ENCODE results near the gene EPB41L2.
"Not testable (repeated sequence)": the region's sequence is repeated elsewhere in the genome, so short reads cannot be mapped to it uniquely, and the experiment has no call there.

The EPB41L2 gene

DNA sequence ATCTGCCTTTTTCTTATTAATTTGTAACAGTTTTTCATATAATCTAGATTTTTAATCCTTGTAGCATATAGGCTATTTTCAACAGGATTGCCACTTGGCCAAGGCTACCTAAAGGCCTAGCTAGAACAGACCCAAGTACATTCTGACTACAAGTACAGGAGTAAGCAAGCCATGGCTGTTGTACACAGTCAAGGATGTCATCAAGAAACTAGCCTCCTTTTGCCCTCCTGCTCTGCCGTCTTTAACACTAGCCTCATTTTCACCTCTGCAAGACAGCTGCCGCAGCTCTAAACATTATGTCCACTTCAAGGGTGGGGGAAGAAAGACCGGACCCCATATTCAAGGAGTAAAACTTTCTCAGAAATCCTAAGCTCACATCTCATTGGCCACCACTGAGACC, 45.1 kb downstream of the EPB41L2 start:
- Histone ChIP-seq H3K36me3 (peaks cover 0 to 17% (median 7%) of the 10 kb centered on the region in 11 experiments; a peak in 12 of 22 replicates), H3K4me3 (no peak overlapping the region), H3K4me1 (peaks cover 0 to 5% (median 0%) of the 10 kb centered on the region in 10 experiments; a peak in 1 of 20 replicates), H3K9ac (no peak overlapping the region), H3K9me3 (replicated peaks in 1 of 11) (peaks cover 6 to 14% (median 9%) of the 10 kb centered on the region in 11 experiments; a peak in 17 of 22 replicates), H3K27me3 (no peaks in the 10 kb centered on the region), H3K27ac (no peak overlapping the region), H4K20me1 (peaks cover 0 to 33% (median 0%) of the 10 kb centered on the region in 11 experiments; a peak in 6 of 22 replicates), H3K4me2 (no peak overlapping the region)
- no peak for TF ChIP-seq Cebpa-rat (IDR thresholded peaks at IDR 0.05)

DNA sequence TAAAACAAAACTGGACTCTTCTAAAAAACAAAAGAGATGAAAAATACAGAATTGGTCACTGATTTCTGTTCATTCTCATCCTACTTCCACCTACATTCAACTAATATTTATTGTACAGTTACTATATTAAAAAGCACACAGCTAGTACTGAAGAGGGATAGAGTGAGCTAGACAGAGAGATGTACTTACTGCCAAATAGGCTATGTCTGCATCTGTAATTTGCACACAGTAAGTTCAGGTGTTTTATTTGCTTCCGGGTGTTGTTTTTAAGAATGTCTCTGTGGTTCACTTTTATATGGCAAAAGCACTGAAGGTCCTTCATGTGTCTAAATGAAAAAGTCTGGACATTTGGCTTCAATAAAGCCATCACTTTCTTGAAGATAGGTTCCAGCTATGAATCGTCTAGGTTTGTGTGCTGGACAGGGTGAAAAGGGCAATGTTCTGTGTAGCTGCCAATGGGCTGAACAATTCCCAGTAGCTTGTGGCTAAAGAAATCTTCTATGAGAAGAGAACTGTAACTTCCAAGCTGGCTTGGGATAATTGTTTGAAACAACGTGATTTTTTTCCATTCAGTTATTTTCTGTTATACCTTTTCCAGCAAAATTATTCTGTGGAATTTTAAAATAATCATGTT, 47.3 kb downstream of the EPB41L2 start:
- TF ChIP-seq Cebpa-rat (IDR thresholded peaks at IDR 0.05), result no peak
- Histone ChIP-seq H3K4me1 (peaks cover 0 to 5% (median 0%) of the 10 kb centered on the region in 10 experiments; a peak in 1 of 20 replicates), H3K27me3 (no peaks in the 10 kb centered on the region), H3K9me3 (replicated peaks in 1 of 11) (peaks cover 8 to 22% (median 18%) of the 10 kb centered on the region in 11 experiments; a peak in 21 of 22 replicates), H3K4me2 (no peak overlapping the region), H3K9ac (no peak overlapping the region), H3K4me3 (no peak overlapping the region), H3K27ac (no peak overlapping the region), H3K36me3 (peaks cover 0 to 16% (median 5%) of the 10 kb centered on the region in 11 experiments; a peak in 8 of 22 replicates), H4K20me1 (peaks cover 0 to 39% (median 0%) of the 10 kb centered on the region in 11 experiments; a peak in 6 of 22 replicates)

DNA sequence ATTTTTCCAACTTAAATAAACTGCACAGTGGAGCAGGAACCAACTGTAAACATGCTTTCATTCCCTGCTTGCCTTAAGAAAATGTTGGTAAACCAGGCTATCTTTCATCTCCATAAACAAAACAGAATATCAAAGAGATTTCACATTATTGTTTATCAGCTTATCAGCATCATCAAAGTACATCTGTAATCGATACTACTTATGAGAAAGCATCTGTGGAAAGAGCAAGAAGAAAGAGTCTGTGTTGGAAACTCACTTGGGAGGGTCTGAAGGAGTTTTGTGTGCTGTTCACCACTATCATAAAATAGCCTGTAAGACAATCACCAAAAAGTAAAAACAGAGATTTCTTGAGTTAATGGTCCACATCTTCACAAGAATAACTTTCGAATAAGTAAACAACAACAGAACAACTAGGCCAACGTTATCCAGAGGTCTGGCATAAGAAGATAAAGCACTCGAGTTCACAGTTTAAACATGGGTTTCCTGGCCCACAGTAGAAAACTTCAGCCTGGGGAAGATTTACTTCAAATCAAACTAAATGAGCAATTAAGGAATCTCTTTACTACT, 47.9 kb downstream of the EPB41L2 start:
- Histone ChIP-seq H3K9ac (no peak overlapping the region), H3K4me2 (no peak overlapping the region), H3K4me1 (peaks cover 0 to 5% (median 0%) of the 10 kb centered on the region in 10 experiments; a peak in 1 of 20 replicates), H4K20me1 (peaks cover 0 to 35% (median 0%) of the 10 kb centered on the region in 11 experiments; a peak in 6 of 22 replicates), H3K36me3 (peaks cover 0 to 20% (median 9%) of the 10 kb centered on the region in 11 experiments; a peak in 11 of 22 replicates), H3K27ac (no peak overlapping the region), H3K4me3 (no peak overlapping the region), H3K9me3 (replicated peaks in 1 of 11) (peaks cover 14 to 28% (median 24%) of the 10 kb centered on the region in 11 experiments), H3K27me3 (no peaks in the 10 kb centered on the region)
- no peak for TF ChIP-seq Cebpa-rat (IDR thresholded peaks at IDR 0.05)

DNA sequence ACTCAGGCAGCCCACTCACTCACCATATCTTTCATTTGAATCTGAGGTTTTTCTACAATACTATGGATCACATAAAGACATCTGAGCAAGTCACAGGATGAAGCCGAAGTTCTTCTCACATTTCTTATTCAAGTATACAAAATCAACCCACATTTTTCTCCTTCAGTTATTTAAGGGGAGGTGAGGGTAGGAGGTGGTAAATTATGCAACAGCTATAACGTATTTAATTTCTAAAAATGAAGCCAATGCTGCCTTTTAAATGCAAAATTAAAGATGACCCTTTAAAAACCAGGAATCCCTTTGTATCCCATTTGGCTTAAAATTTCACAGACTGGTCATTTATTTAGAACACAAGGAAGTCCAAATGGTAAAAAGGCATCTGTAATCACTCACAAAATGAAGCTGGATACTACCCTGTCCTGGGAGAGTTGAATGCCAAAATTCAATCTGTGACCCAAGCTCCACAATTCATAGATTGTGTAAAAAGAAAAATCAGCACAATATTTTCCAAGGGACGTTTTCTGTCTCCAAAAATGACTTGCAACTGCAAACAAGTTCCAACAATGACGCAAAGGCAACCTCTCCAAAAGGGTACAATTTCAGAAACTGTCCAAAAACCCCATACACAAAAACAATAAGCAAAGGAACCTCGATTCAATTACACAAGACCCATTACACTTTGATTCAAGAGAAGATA, 48.8 kb downstream of the EPB41L2 start:
- peaks cover 23 to 37% (median 33%) of the 10 kb centered on the region in 11 experiments for H3K9me3 ChIP-seq (replicated peaks in 1 of 11)
- no peaks in the 10 kb centered on the region for H3K27me3 ChIP-seq
- H3K36me3 ChIP-seq, result peaks cover under 1 to 28% (median 13%) of the 10 kb centered on the region in 11 experiments; a peak in 17 of 22 replicates
- H3K9ac ChIP-seq, result no peak overlapping the region
- no peak for TF ChIP-seq Cebpa-rat (IDR thresholded peaks at IDR 0.05)
- peaks cover 0 to 35% (median 0%) of the 10 kb centered on the region in 11 experiments; a peak in 6 of 22 replicates for H4K20me1 ChIP-seq
- no peak overlapping the region for H3K4me3 ChIP-seq
- H3K4me2 ChIP-seq, result no peak overlapping the region
- no peak overlapping the region for H3K27ac ChIP-seq
- H3K4me1 ChIP-seq, result peaks cover 0 to 5% (median 0%) of the 10 kb centered on the region in 10 experiments; a peak in 1 of 20 replicates

DNA sequence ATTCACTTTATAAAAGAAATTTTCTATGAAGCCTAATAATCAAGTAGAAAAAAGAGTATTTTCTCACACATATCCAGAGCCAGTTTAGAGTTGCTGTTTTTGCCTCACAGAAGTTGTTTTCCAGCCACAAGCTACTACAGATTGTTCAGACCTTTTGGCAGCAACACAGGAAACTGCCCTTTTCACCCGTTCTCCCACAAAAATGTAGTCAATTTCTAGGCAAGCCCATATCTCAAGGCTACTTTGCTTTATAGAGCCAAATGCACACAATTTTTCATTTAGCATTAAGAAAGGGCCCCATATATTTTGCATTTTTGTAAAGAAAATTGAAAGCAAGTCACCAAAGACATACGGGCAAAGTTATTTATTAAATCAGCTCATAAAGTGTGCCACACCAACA, 49.5 kb downstream of the EPB41L2 start:
- Histone ChIP-seq H3K27ac (no peak overlapping the region), H3K36me3 (peaks cover 5 to 35% (median 21%) of the 10 kb centered on the region in 11 experiments; a peak in 21 of 22 replicates), H3K4me2 (0 out of 22 replicates have a peak overlapping the region, but pooled peaks of 1 of the 11 experiments have one; percentile 10)

DNA sequence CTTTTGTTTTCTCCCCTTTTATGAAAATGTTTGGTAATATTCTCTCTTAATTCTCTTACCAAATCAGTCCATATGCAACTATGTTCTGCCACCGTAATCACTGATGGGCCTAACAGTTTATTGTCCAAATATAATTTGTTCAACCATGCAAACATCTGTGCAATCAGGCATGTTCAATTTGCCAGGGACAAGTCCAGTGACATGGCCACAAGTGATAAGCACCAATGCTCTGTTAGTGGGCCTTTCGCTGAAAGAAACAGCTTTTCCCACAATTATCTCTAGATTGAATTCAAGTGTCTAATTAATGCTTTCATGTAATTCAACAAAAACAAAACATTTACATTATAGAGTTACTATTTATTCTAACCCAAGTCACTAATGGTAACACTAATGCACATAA, 53.3 kb downstream of the EPB41L2 start:
- Histone ChIP-seq H3K9ac (no peak overlapping the region), H3K27me3 (no peaks in the 10 kb centered on the region), H3K4me2 (no peak overlapping the region), H3K9me3 (replicated peaks in 1 of 11) (peaks cover 51 to 65% (median 61%) of the 10 kb centered on the region in 11 experiments), H3K36me3 (peaks cover 18 to 54% (median 38%) of the 10 kb centered on the region in 11 experiments), H3K4me3 (no peak overlapping the region), H3K4me1 (peaks cover 0 to 12% (median 7%) of the 10 kb centered on the region in 10 experiments; a peak in 13 of 20 replicates), H3K27ac (no peak overlapping the region), H4K20me1 (peaks cover 0 to 25% (median 0%) of the 10 kb centered on the region in 11 experiments; a peak in 2 of 22 replicates)
- TF ChIP-seq Cebpa-rat (IDR thresholded peaks at IDR 0.05), result no peak

More for the DNA sequence above, 49.5 kb downstream of the EPB41L2 start:
- Histone ChIP-seq H3K4me3 (no peak overlapping the region), H4K20me1 (peaks cover 0 to 35% (median 0%) of the 10 kb centered on the region in 11 experiments; a peak in 6 of 22 replicates), H3K4me1 (peaks cover 0 to 5% (median 0%) of the 10 kb centered on the region in 10 experiments; a peak in 1 of 20 replicates), H3K9me3 (replicated peaks in 1 of 11) (peaks cover 31 to 44% (median 41%) of the 10 kb centered on the region in 11 experiments), H3K9ac (no peak overlapping the region), H3K27me3 (no peaks in the 10 kb centered on the region)
- no peak for TF ChIP-seq Cebpa-rat (IDR thresholded peaks at IDR 0.05)

DNA sequence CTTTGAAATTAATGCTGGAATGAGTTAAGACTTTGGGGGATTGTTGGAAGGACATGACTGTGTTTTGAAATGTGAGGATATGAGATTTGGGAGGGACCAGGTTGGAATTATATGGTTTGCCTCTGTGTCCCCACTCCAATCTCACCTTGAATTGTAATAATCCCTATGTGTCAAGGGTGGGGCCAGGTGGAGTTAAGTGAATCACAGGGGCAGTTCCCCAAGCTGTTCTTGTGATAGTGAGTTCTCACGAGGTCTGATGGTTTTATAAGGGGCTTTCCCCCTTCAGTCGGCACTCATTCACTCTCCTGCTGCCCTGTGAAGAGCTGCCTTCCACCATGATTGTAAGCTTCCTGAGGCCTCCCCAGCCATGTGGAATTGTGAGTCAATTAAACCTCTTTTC, 54.1 kb downstream of the EPB41L2 start:
- peaks cover 18 to 54% (median 38%) of the 10 kb centered on the region in 11 experiments for H3K36me3 ChIP-seq
- not testable (repeated sequence) for H3K27me3 ChIP-seq, H3K27ac ChIP-seq, H3K9ac ChIP-seq, H3K4me2 ChIP-seq
- peaks cover 0 to 28% (median 0%) of the 10 kb centered on the region in 11 experiments; a peak in 3 of 22 replicates for H4K20me1 ChIP-seq
- H3K9me3 ChIP-seq (replicated peaks in 1 of 11), result peaks cover 51 to 65% (median 61%) of the 10 kb centered on the region in 11 experiments
- H3K4me1 ChIP-seq, result peaks cover 0 to 19% (median 12%) of the 10 kb centered on the region in 10 experiments; a peak in 13 of 20 replicates
- H3K4me3 ChIP-seq, result peak overlapping the region in 2 of 10 experiments; percentile 24 to 33; a peak in 1 of 20 replicates

DNA sequence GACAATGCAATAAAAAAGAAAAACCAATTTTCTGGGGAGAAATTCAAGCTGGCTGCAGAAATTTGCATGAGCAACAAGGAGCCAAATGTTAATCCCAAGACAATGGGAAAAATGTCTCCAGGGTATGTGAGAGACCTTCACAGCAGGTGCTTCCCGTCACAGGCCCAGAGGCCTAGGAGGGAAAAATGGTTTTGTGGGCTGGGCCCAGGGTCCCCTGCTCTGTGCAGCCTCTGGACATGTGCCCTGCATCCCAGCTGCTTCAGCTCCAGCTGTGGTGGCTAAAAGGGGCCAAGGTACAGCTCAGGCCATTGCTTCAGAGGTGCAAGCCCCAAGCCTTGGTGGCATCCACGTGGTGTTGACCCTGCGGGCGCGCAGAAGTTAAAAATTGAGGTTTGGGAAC, 55.1 kb downstream of the EPB41L2 start:
- H3K4me3 ChIP-seq, result peak overlapping the region in 3 of 10 experiments; percentile 19 to 41 (median 24); a peak in 4 of 20 replicates
- H3K36me3 ChIP-seq, result peaks cover 18 to 54% (median 38%) of the 10 kb centered on the region in 11 experiments
- H3K9me3 ChIP-seq (replicated peaks in 1 of 11), result peaks cover 51 to 70% (median 61%) of the 10 kb centered on the region in 11 experiments
- H4K20me1 ChIP-seq, result peaks cover 0 to 33% (median 0%) of the 10 kb centered on the region in 11 experiments; a peak in 3 of 22 replicates
- not testable (repeated sequence) for H3K27ac ChIP-seq, H3K9ac ChIP-seq, H3K27me3 ChIP-seq, H3K4me2 ChIP-seq
- peaks cover 0 to 19% (median 12%) of the 10 kb centered on the region in 10 experiments; a peak in 12 of 20 replicates for H3K4me1 ChIP-seq

All from BLaER1 treated with 17β-estradiol and CSF1 and Interleukin-3, amounts not matched to agents 10 nM and 100 nM (cell line).